ENCODE results near the gene CEMIP. TPM values are rescaled to one million over a fixed set of nuclear protein-coding genes. Genes with fewer than 3 reads are reported as not detected.

The CEMIP gene
- polyA plus RNA-seq, 2 of the 4 experiments (the other 2 are of a cell fraction) = 0.54 to 0.84 TPM

DNA sequence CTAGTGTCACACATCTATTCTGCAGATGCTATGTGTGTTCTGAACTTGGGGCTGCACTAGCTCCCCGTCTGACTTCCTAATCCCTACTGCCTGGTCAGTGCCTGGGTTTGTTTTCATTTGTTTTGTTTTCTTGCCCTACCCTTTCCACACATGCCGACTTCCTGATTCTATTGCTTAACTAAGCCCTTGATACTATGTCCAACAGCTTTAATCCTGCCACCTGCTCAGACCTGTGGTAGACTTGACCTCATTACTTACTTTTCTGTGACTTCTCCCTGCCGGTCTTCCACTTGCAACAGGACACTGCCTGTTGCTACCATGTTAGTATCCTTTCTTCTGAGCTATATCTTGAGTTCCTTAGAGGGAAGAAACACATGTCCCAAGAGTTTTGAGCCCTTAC lies 39.3 kb upstream of the CEMIP start:
- CTCF ChIA-PET = interaction anchor here (1.1 to 2.4 kb wide), 2 partner anchors 37 to 53 kb away, joined by 3 to 7 read pairs; no protein-coding TSS in a partner anchor
- TF ChIP-seq CBX2 (IDR thresholded peaks at IDR 0.05; ENCODE audit: borderline replicate concordance, low read depth) = no peak
- POLR2A ChIA-PET = no interaction called here
- peaks cover 28% of the 10 kb centered on the region for H3K4me1 ChIP-seq
- DNase-seq (ENCODE audit: low read depth in 1 of 2, low spot score in 1 of 2) (no peak), ATAC-seq (no peak), FAIRE-seq (no peak)
- WGBS (ENCODE audit: missing lambda C conversion rate) = 56% methylated on average over 3 of the region's 3 CpGs
- H3K4me3 ChIP-seq = no peak overlapping the region
- no peak overlapping the region for H3K27ac ChIP-seq
- no peaks in the 10 kb centered on the region for H3K9me3 ChIP-seq
- no peak overlapping the region for H3K4me2 ChIP-seq

GRCh38 chr15:80742081-80742480 lies 37.1 kb upstream of the CEMIP start:
- DNase-seq (ENCODE audit: low read depth in 1 of 2, low spot score in 1 of 2) = no peak
- ChIA-PET POLR2A (no interaction called here), CTCF (interaction anchor here (0.8 to 1.3 kb wide), 2 partner anchors 26 to 83 kb away, joined by 3 read pairs; no protein-coding TSS in a partner anchor)
- Histone ChIP-seq H3K4me2 (no peak overlapping the region), H3K9me3 (no peaks in the 10 kb centered on the region), H3K4me1 (peaks cover 33% of the 10 kb centered on the region), H3K27ac (no peak overlapping the region), H3K4me3 (no peak overlapping the region)
- FAIRE-seq = no peak
- 94% methylated on average over 4 of the region's 4 CpGs for WGBS (ENCODE audit: missing lambda C conversion rate)
- no peak for ATAC-seq
- TF ChIP-seq CBX2 (IDR thresholded peaks at IDR 0.05; ENCODE audit: borderline replicate concordance, low read depth) (no peak), REST (IDR thresholded peaks at IDR 0.05) (no peak), JUNB (IDR thresholded peaks at IDR 0.05) (no peak), MAFK (IDR thresholded peaks at IDR 0.05; ENCODE audit: partially characterized antibody) (no peak), BHLHE40 (IDR thresholded peaks at IDR 0.05; ENCODE audit: low read depth, low read length) (no peak), RARB (CRISPR knock-in tag; IDR thresholded peaks at IDR 0.05) (no peak), RFX5 (IDR thresholded peaks at IDR 0.05) (no peak), MYC (IDR thresholded peaks at IDR 0.05; ENCODE audit: borderline replicate concordance, low read length) (no peak), POLR2AphosphoS2 (conservative IDR thresholded peaks at IDR 0.05; ENCODE audit: low read length) (no peak), CHD4 (IDR thresholded peaks at IDR 0.05; ENCODE audit: borderline replicate concordance) (no peak)

GRCh38 chr15:80743189-80743833 lies 35.9 kb upstream of the CEMIP start:
- H3K4me2 ChIP-seq = peak overlapping the region; percentile 65
- FAIRE-seq (peak; percentile 49), ATAC-seq (peak; percentile 86 to 95), DNase-seq (ENCODE audit: low read depth in 1 of 2, low spot score in 1 of 2) (peak; percentile 43 to 75)
- ChIA-PET CTCF (interaction anchor here (1.3 to 2.0 kb wide), 2 partner anchors 24 to 176 kb away, joined by 3 to 9 read pairs; no protein-coding TSS in a partner anchor), POLR2A (no interaction called here)
- peak overlapping the region; percentile 41 to 43; a peak in 5 of 6 replicates for H3K27ac ChIP-seq
- no peaks in the 10 kb centered on the region for H3K9me3 ChIP-seq
- peaks cover 33% of the 10 kb centered on the region for H3K4me1 ChIP-seq
- 44% methylated on average over 11 of the region's 11 CpGs for WGBS (ENCODE audit: missing lambda C conversion rate)
- TF ChIP-seq, protein P1, sequence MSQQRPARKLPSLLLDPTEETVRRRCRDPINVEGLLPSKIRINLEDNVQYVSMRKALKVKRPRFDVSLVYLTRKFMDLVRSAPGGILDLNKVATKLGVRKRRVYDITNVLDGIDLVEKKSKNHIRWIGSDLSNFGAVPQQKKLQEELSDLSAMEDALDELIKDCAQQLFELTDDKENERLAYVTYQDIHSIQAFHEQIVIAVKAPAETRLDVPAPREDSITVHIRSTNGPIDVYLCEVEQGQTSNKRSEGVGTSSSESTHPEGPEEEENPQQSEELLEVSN (IDR thresholded peaks at IDR 0.05; ENCODE audit: borderline replicate concordance, low read depth) = no peak
- TF ChIP-seq ZSCAN20 (CRISPR knock-in tag; IDR thresholded peaks at IDR 0.05) (0 out of 2 replicates have a peak, but pooled peaks have one; percentile 33), GATA3 (IDR thresholded peaks at IDR 0.05; ENCODE audit: borderline replicate concordance) (peak; percentile 25; the same call in 1 of the 2 replicates), MAX (IDR thresholded peaks at IDR 0.05) (peak; percentile 48; the same call in 1 of the 2 replicates)
- H3K4me3 ChIP-seq = no peak overlapping the region
